ENCODE measurements around the gene CEP192.

The CEP192 gene

DNA sequence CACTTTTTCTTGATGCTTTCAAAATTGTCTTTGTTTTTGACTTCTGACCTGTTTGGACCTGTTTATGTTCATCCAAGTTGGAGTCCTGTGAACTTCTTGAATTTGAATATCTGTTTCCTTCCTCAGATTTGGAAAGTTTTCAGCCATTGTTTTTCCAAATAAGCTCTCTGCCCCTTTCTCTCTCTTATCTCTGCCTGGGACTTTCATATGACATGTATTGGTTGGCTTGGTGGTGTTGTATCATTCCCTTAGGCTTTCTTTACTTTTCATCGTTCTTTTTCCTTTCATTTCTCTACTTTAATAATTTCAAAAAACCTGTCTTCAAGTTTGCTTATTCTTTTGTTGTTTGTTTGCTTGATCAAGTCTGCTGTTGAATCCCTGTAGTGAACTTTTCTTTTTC lies 167.3 kb downstream of the CEP192 start:
- Histone ChIP-seq H3K27me3 (ENCODE audit: control insufficient read depth in 2 of 2, insufficient read depth in 2 of 2, low read length in 2 of 2) (no peaks in the 10 kb centered on the region), H3K36me3 (ENCODE audit: control insufficient read depth in 2 of 2, insufficient read depth in 2 of 2, low read length in 2 of 2) (no peaks in the 10 kb centered on the region), H3K9ac (ENCODE audit: low read depth in 1 of 2, low read length in 2 of 2) (no peak overlapping the region), H3K27ac (ENCODE audit: low read depth in 2 of 2, low read length in 2 of 2) (no peak overlapping the region), H3K4me3 (ENCODE audit: low read length in 2 of 2) (no peak overlapping the region), H3K4me1 (ENCODE audit: control insufficient read depth in 2 of 2, insufficient read depth in 2 of 2, low read length in 2 of 2) (no peaks in the 10 kb centered on the region), H3K9me3 (ENCODE audit: control insufficient read depth in 2 of 2, low read length in 2 of 2) (peaks cover 0 to 7% of the 10 kb centered on the region in 2 donors)

DNA sequence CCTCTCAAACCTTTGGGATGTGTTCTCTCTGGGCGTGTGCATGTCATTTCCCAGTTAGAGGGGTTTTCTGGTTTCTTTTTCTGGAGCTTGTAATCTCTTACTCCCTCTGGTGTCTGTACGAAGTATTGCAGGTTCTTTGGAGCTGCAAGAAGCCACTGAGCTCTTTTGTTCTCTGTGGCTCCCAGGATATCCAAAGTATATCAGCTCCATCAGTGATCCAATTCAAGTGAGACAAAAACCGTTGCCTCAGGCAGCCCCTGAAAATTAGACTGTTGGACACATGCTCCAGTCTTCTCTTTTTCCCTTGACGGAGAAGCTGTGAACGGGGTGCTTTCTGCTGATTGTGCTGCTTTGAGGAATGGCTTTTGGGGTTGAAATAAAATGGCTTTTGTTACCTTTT lies 168.4 kb downstream of the CEP192 start:
- Histone ChIP-seq H3K27me3 (ENCODE audit: control insufficient read depth in 2 of 2, insufficient read depth in 2 of 2, low read length in 2 of 2) (no peaks in the 10 kb centered on the region), H3K4me3 (ENCODE audit: low read length in 2 of 2) (no peak overlapping the region), H3K9me3 (ENCODE audit: control insufficient read depth in 2 of 2, low read length in 2 of 2) (peaks cover 0 to 7% of the 10 kb centered on the region in 2 donors)

DNA sequence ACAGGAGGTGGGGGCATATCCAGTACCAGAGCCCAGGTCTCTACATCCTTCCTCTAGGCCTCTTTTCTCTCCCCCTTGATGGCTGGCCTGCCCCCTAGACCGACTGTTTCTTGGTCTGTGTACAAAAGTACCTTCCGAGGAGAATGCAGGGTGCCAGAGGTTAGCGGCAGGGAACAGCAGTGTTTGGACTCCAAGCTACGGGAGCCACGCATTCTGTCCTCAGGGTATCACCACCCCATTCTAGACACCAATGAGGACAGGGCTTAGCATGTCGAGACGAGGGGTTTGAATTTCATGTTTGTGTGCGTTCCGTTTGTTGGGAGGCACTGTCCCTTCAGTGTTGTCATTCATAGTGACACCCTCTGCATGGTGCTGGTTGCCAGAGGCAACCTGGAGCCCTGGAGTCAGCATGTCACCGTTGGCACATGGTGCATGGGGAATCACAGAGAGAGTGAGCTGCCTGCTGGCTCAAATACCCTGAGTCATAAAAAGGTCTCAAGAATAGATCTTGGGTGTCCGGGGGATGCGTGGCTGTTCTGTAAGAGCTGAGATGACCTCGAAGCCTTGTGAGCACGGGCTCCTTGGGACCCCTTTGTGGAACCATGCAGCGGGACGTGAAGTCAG lies 170.2 kb downstream of the CEP192 start:
- Histone ChIP-seq H3K9ac (ENCODE audit: low read depth in 1 of 2, low read length in 2 of 2) (no peak overlapping the region), H3K27ac (ENCODE audit: low read depth in 2 of 2, low read length in 2 of 2) (no peak overlapping the region), H3K9me3 (ENCODE audit: control insufficient read depth in 2 of 2, low read length in 2 of 2) (peaks cover 0 to 7% of the 10 kb centered on the region in 2 donors), H3K4me3 (ENCODE audit: low read length in 2 of 2) (no peak overlapping the region), H3K4me1 (ENCODE audit: control insufficient read depth in 2 of 2, insufficient read depth in 2 of 2, low read length in 2 of 2) (no peaks in the 10 kb centered on the region), H3K27me3 (ENCODE audit: control insufficient read depth in 2 of 2, insufficient read depth in 2 of 2, low read length in 2 of 2) (no peaks in the 10 kb centered on the region), H3K36me3 (ENCODE audit: control insufficient read depth in 2 of 2, insufficient read depth in 2 of 2, low read length in 2 of 2) (no peaks in the 10 kb centered on the region)

More for the DNA sequence above, 168.4 kb downstream of the CEP192 start:
- H3K27ac ChIP-seq (ENCODE audit: low read depth in 2 of 2, low read length in 2 of 2) = no peak overlapping the region
- no peaks in the 10 kb centered on the region for H3K4me1 ChIP-seq (ENCODE audit: control insufficient read depth in 2 of 2, insufficient read depth in 2 of 2, low read length in 2 of 2)
- no peaks in the 10 kb centered on the region for H3K36me3 ChIP-seq (ENCODE audit: control insufficient read depth in 2 of 2, insufficient read depth in 2 of 2, low read length in 2 of 2)
- H3K9ac ChIP-seq (ENCODE audit: low read depth in 1 of 2, low read length in 2 of 2) = no peak overlapping the region

DNA sequence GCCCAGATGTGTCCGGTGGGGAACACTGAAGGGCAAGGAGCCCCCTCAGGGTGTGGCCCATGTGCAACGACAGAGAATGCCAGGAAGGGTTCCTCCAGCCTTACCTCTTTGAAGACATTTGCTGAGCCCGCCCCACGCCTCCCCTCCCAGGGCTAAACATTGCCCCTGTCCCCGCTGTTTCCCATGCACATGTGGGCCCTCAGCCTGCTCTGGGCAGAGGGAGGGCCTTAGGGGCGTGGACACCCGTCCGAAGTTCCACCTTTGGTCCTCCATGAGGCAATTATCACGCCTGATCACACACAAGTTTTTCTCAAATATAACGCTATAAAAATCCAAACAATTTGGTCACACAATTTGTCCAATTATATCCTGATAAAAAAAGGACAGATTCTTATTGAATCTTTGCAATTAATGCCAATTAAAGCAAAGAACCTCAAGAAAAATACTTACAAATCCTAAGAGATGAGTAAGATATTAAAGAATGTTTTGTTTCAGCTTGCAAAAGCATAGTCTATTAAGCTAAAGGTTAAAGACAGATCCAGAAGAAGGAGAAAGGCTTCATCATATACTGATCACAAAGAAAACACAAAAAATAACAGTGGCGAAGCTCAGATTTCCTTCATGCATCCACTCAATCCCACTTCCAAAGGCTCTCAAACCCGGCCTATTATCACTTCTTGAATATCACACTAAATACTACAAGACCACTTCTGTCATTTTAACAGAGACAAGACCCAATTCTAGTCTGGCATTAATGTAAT lies 172.2 kb downstream of the CEP192 start:
- no peaks in the 10 kb centered on the region for H3K27me3 ChIP-seq (ENCODE audit: control insufficient read depth in 2 of 2, insufficient read depth in 2 of 2, low read length in 2 of 2)
- H3K27ac ChIP-seq (ENCODE audit: low read depth in 2 of 2, low read length in 2 of 2) = no peak overlapping the region
- H3K36me3 ChIP-seq (ENCODE audit: control insufficient read depth in 2 of 2, insufficient read depth in 2 of 2, low read length in 2 of 2) = no peaks in the 10 kb centered on the region
- no peak overlapping the region for H3K4me3 ChIP-seq (ENCODE audit: low read length in 2 of 2)
- H3K4me1 ChIP-seq (ENCODE audit: control insufficient read depth in 2 of 2, insufficient read depth in 2 of 2, low read length in 2 of 2) = no peaks in the 10 kb centered on the region
- H3K9ac ChIP-seq (ENCODE audit: low read depth in 1 of 2, low read length in 2 of 2) = no peak overlapping the region
- H3K9me3 ChIP-seq (ENCODE audit: control insufficient read depth in 2 of 2, low read length in 2 of 2) = no peaks in the 10 kb centered on the region

DNA sequence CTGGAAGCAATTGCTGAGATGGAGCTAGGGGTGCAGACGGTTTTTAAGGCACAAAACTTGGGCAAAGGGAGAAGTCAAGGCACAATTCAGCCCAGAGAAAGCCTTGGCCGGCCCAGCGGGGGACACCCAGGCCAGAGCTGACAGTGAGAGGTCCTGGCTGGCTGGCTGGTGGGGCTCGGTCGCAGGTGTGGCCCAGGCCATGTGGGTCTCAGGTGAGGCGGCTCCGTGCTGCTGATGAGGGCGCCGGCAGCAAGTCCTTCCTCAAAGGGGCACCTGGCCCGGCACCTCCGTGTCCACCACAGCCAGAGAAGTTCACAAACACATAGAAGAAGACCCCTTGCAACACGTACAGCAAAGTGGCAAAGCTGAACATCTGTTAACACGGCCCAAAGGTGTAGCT lies 173.2 kb downstream of the CEP192 start:
- no peaks in the 10 kb centered on the region for H3K27me3 ChIP-seq (ENCODE audit: control insufficient read depth in 2 of 2, insufficient read depth in 2 of 2, low read length in 2 of 2)
- no peaks in the 10 kb centered on the region for H3K4me1 ChIP-seq (ENCODE audit: control insufficient read depth in 2 of 2, insufficient read depth in 2 of 2, low read length in 2 of 2)
- H3K9ac ChIP-seq (ENCODE audit: low read depth in 1 of 2, low read length in 2 of 2) = no peak overlapping the region
- H3K4me3 ChIP-seq (ENCODE audit: low read length in 2 of 2) = no peak overlapping the region
- H3K9me3 ChIP-seq (ENCODE audit: control insufficient read depth in 2 of 2, low read length in 2 of 2) = no peaks in the 10 kb centered on the region
- H3K27ac ChIP-seq (ENCODE audit: low read depth in 2 of 2, low read length in 2 of 2) = no peak overlapping the region
- H3K36me3 ChIP-seq (ENCODE audit: control insufficient read depth in 2 of 2, insufficient read depth in 2 of 2, low read length in 2 of 2) = no peaks in the 10 kb centered on the region

DNA sequence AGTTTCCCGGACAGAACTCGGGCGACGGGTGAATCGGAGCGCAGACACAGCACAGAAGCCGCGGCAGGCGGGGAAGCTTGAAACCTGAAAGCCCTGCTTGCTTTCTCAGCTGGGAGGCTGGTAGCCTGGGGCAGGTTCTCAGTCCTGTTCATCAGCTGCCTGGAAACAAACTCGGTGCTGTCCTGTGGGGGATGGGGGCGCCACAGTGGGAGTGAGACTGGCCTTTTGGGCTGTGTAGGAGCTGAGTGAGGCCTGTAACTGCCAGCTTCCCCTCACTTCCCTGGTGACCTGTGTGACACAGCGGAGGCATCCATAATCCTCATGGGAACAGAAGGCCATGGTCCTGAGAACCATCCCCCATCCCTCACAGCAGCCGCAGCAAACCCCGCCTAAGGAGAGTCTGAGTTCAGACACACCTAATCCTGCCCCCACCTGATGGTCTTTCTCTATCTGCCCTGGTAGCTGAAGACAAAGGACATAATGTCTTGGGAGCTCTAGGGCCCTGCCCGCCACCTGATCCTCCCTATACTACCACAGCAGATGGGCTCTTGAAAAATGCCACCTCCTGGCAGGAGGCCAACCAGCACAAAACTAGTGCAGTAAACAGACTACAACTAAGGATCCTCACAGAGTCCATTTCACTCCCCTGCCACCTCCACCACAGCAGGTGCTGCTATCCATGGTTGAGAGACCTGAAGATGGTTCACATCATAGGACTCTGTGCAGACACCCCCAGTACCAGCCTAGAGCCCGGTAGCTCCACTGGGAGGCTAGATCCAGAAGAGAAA lies 174.7 kb downstream of the CEP192 start:
- no peaks in the 10 kb centered on the region for H3K9me3 ChIP-seq (ENCODE audit: control insufficient read depth in 2 of 2, low read length in 2 of 2)
- H3K36me3 ChIP-seq (ENCODE audit: control insufficient read depth in 2 of 2, insufficient read depth in 2 of 2, low read length in 2 of 2) = no peaks in the 10 kb centered on the region
- no peaks in the 10 kb centered on the region for H3K4me1 ChIP-seq (ENCODE audit: control insufficient read depth in 2 of 2, insufficient read depth in 2 of 2, low read length in 2 of 2)
- H3K27ac ChIP-seq (ENCODE audit: low read depth in 2 of 2, low read length in 2 of 2) = no peak overlapping the region
- H3K9ac ChIP-seq (ENCODE audit: low read depth in 1 of 2, low read length in 2 of 2) = no peak overlapping the region
- H3K27me3 ChIP-seq (ENCODE audit: control insufficient read depth in 2 of 2, insufficient read depth in 2 of 2, low read length in 2 of 2) = no peaks in the 10 kb centered on the region
- no peak overlapping the region for H3K4me3 ChIP-seq (ENCODE audit: low read length in 2 of 2)

DNA sequence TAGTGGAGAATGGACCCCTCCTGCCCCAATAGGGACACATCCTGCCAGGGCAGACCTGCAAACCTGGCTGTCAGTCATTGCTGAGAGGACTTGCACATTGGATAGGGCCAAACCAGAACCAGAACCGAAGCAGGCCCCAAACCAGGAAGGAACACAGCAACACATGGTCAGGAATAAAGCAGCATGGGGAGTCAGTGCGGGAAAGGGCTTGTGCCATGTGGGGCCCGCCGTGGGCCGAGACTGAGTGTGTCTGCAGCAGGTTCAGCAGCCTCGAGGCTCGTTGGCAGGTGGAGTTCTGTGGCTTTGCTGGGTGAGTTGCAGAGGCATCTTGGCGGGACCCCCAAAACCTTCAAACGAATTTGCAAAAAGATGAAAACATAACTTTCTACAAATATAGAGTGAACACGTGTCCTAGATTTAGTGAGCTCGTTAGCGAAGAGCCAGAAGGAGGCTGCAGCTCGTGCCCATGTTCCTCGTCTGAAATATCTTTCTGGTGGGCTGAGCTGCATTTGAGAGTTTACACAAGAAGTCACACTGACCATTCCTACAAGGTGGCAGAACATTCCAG lies 182.5 kb downstream of the CEP192 start:
- Histone ChIP-seq H3K27me3 (ENCODE audit: control insufficient read depth in 2 of 2, insufficient read depth in 2 of 2, low read length in 2 of 2) (no peaks in the 10 kb centered on the region), H3K27ac (ENCODE audit: low read depth in 2 of 2, low read length in 2 of 2) (no peak overlapping the region), H3K4me3 (ENCODE audit: low read length in 2 of 2) (no peak overlapping the region), H3K36me3 (ENCODE audit: control insufficient read depth in 2 of 2, insufficient read depth in 2 of 2, low read length in 2 of 2) (no peaks in the 10 kb centered on the region), H3K9me3 (ENCODE audit: control insufficient read depth in 2 of 2, low read length in 2 of 2) (no peaks in the 10 kb centered on the region), H3K4me1 (ENCODE audit: control insufficient read depth in 2 of 2, insufficient read depth in 2 of 2, low read length in 2 of 2) (peaks cover 9 to 21% of the 10 kb centered on the region in 2 donors), H3K9ac (ENCODE audit: low read depth in 1 of 2, low read length in 2 of 2) (no peak overlapping the region)

All from mucosa of rectum (tissue), 2 donors.